Upper lobe of left lung (tissue), 6 donors: ENCODE results near the gene CD34. TPM values are rescaled to one million over a fixed set of nuclear protein-coding genes. Genes with fewer than 3 reads are reported as not detected.

Source experiments
- ATAC-seq, 2 donors: fragments of 200-7000 bp; cut with Tn5 transposase; one replicate each; pipeline ENCODE4 v1.9.1; 2022; ENCODE audit warnings: mild to moderate bottlenecking in 2 of 2, moderate library complexity in 2 of 2; ENCODE audit not compliant: low FRiP score in 2 of 2
- DNase-seq, 2 donors: peaks; one replicate each; pipeline ENCODE4 v3.0.0-alpha.2; 2019 to 2020
- H3K27ac ChIP-seq, 4 donors: fragments of 200-600 bp; sonication (generic); one replicate each; pipeline ENCODE4 v1.5.1; 2016 to 2019
- H3K27me3 ChIP-seq, 4 donors: fragments of 200-600 bp; sonication (generic); one replicate each; pipeline ENCODE4 v1.5.1; 2017 to 2019
- H3K36me3 ChIP-seq, 4 donors: fragments of 200-600 bp; sonication (generic); one replicate each; pipeline ENCODE4 v1.5.1; 2016 to 2019
- H3K4me1 ChIP-seq, 4 donors: fragments of 200-600 bp; sonication (generic); one replicate each; pipeline ENCODE4 v1.5.1; 2018 to 2019
- H3K4me3 ChIP-seq, 4 donors: fragments of 200-600 bp; sonication (generic); one replicate each; pipeline ENCODE4 v1.5.1; 2017 to 2019; ENCODE audit warnings: mild to moderate bottlenecking in 2 of 4, moderate library complexity in 1 of 4
- H3K9me3 ChIP-seq, 4 donors: fragments of 200-600 bp; sonication (generic); one replicate each; pipeline ENCODE4 v1.5.1; 2018 to 2019
- EP300 ChIP-seq, 4 donors: sonication (generic); formaldehyde crosslinking; IDR thresholded peaks; one replicate each; pipeline ENCODE4 v1.5.1; 2017; ENCODE audit warnings: antibody characterized with exemption in 4 of 4, control low read depth in 2 of 4
- POLR2A ChIP-seq, 4 donors: fragments of 450-650 bp; IDR thresholded peaks; one replicate each; pipeline ENCODE4 v1.5.1; 2016 to 2017; ENCODE audit warnings: antibody characterized with exemption in 4 of 4, mild to moderate bottlenecking in 2 of 4
- POLR2AphosphoS5 ChIP-seq, 2 donors: sonication (generic); formaldehyde crosslinking; IDR thresholded peaks; one replicate each; pipeline ENCODE4 v1.5.1; 2017; ENCODE audit warnings: antibody characterized with exemption in 2 of 2
- whole genome bisulfite sequencing, 2 donors: methylation state at CpG; one replicate each; pipeline ENCODE4 v1.1.5; 2017 to 2018; 5-methylcytosine and 5-hydroxymethylcytosine counted together
- total RNA-seq, 6 donors: library from RNA; depleted of rRNA in 4 of 6; stranded (reverse); fragments of >200 nt in 4 of 6; gene quantifications; one replicate each; pipeline versions ENCODE4 v1.1.0 to v1.2.1, GENCODE V29; 2016 to 2021
- TF ChIP-seq, protein P1 (sequence below), 6 experiments: fragments of 450-650 bp in 4 of 6; fragments of 200-600 bp in 2 of 6; sonication (generic) in 2 of 6; IDR thresholded peaks; one replicate each; pipeline ENCODE4 v1.5.1; 2016 to 2019; ENCODE audit warnings: antibody characterized with exemption in 6 of 6
- donor health status: DM: no; HTN: no; CAD: no; lungs with moderate emphysema.
- donor health status: DM: no; HTN: yes; CAD: no; lungs with severe emphysema.

CD34 gene
- total RNA-seq, 6 donors from 2014 or later: 8.8 to 78.2 (median 22.4) TPM

DNA sequence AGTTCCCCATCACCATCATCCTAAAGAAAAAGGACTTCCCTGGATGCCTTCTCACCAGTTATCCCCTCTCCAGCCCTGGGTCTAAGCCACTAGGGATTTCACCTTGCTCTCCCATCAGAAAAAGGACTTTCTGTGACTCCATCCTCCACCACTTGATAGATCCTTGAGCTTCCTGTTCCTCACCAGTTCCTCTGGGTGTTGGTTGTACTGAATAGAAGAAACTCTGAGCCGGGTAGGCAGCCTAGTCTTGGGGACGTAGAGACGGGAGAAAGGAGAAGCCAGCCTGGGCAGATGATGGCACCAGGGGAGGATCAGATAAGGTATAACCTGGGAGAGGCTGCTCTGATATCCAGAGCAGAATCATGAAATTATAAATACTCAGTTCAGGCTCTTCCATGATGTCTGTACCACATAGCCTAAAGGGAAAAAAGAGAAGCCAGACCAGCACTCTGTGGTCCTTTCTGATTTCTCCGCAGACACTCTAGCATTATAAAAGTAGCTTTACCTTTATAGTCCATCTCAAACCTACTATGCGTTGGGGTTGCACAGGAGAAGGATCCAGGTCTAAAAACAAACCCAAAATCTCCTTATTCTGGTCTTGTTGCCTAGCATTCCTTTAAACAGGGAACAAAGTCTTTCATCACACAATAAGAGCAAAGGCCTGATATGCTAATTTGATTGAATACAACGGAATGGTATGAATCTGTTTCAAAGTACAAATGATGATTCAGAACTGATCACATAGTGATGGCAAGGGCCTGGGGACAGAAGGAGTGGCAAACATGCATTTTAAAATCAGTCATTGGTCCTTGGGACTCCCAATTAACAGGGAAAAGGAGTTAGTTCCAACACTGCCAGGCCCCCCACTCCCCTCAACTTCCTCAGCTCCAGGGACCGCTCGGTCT is 1.2 kb upstream of the CD34 start:
- H3K4me1 ChIP-seq: peaks cover 4 to 31% (median 25%) of the 10 kb centered on the region in 4 donors
- no peak for DNase-seq
- 51 to 59% methylated on average over 8 of the region's 8 CpGs for WGBS, 2 donors
- no peak overlapping the region for H3K4me3 ChIP-seq
- H3K27ac ChIP-seq: peak overlapping the region in 3 of 4 donors; percentile 32 to 80 (median 80)
- H3K36me3 ChIP-seq: no peaks in the 10 kb centered on the region
- H3K27me3 ChIP-seq: peaks cover 0 to 8% (median 3%) of the 10 kb centered on the region in 4 donors
- TF ChIP-seq, protein P1, sequence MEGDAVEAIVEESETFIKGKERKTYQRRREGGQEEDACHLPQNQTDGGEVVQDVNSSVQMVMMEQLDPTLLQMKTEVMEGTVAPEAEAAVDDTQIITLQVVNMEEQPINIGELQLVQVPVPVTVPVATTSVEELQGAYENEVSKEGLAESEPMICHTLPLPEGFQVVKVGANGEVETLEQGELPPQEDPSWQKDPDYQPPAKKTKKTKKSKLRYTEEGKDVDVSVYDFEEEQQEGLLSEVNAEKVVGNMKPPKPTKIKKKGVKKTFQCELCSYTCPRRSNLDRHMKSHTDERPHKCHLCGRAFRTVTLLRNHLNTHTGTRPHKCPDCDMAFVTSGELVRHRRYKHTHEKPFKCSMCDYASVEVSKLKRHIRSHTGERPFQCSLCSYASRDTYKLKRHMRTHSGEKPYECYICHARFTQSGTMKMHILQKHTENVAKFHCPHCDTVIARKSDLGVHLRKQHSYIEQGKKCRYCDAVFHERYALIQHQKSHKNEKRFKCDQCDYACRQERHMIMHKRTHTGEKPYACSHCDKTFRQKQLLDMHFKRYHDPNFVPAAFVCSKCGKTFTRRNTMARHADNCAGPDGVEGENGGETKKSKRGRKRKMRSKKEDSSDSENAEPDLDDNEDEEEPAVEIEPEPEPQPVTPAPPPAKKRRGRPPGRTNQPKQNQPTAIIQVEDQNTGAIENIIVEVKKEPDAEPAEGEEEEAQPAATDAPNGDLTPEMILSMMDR (IDR thresholded peaks at IDR 0.05): no peak
- TF ChIP-seq POLR2A (IDR thresholded peaks at IDR 0.05) (no peak), EP300 (IDR thresholded peaks at IDR 0.05) (no peak)
- ATAC-seq: peak in 1 of 2 donors; percentile 30
- H3K9me3 ChIP-seq: no peaks in the 10 kb centered on the region

DNA sequence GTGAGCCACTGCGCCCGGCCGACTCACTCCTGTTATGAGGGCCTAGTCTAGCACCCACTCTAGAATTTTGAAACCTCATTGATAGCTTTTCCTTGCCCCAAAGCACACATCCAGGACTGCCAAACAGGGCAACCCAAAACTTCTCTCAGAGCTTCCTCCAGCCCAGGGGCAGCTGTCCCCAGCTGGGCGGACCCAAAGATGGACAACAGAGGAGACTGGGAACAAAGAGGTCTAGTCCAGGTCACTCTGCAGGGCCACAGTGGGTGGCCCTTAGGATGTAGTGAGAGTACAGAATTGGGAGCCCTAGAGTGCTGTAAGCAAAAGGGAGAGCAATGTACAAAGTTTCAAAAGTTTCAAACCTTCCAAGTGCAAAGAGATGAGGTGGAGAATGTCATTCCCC is 1.2 kb downstream of the CD34 start:
- peak overlapping the region; percentile 36 to 80 (median 70) for H3K27ac ChIP-seq
- ATAC-seq: no peak
- H3K9me3 ChIP-seq: no peaks in the 10 kb centered on the region
- peaks cover 0 to 8% (median 3%) of the 10 kb centered on the region in 4 donors for H3K27me3 ChIP-seq
- no peak for TF ChIP-seq POLR2A (IDR thresholded peaks at IDR 0.05)
- TF ChIP-seq, protein P1 (IDR thresholded peaks at IDR 0.05): no peak
- TF ChIP-seq POLR2AphosphoS5 (IDR thresholded peaks at IDR 0.05): no peak
- TF ChIP-seq EP300 (IDR thresholded peaks at IDR 0.05): no peak
- no peak for DNase-seq
- H3K4me3 ChIP-seq: peak overlapping the region in 2 of 4 donors; percentile 54 to 55
- WGBS, 2 donors: 62 to 63% methylated on average over 4 of the region's 4 CpGs
- H3K4me1 ChIP-seq: peaks cover 4 to 31% (median 25%) of the 10 kb centered on the region in 4 donors
- H3K36me3 ChIP-seq: no peaks in the 10 kb centered on the region

DNA sequence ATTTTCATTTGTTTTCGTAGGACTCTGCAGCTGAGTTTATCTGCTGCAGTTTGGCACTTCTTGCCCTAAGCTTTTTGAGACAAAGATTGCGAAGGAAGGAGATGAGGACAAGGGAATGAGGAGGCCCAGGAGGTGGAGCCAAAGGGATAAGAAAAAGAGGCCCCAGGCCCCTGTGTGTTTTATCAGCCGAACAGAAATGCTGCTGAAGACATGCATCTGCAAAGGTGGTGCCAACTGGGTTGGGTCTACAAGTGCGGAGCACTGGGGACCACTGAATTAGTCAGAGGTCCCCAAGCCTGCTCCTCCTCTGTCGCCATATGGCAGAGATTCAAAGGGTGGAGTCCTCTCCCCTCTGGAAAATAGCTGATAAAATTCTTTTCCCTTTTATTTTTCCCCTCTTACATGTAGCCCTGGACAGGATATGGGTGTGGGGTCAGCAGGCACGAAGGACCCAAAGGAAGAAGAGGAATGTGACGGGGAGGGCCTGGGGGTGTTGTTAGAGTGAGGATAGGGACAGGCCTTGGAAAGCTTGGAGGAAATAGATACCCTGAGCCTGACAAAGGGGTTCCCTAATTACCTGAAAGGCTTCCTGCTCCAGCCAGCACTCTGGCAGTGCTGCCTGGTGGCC is 2.7 kb downstream of the CD34 start:
- ATAC-seq (peak in 1 of 2 donors; percentile 62), DNase-seq (no peak)
- peak overlapping the region; percentile 36 to 80 (median 70) for H3K27ac ChIP-seq

DNA sequence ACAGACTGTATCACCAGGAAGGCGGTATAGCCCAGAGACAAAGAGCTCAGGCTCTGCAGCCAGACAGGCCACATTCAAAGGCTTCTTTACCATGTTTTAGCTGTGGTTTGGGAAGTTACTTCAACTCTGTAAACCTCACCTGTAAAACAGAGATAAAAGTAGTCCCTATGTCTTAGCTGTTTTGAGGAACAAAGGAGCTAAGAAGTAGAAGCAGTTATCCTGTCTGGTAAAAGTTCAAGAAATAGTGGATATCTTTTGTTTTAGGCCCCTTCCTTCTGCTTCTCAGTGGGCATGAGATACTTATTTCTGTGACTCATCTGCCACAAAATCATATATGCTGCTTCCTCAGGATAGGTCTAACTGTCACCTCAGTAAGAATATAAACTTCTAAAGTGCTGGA is 6.5 kb downstream of the CD34 start:
- peaks cover 0 to 14% (median 12%) of the 10 kb centered on the region in 4 donors for H3K4me1 ChIP-seq
- H3K27ac ChIP-seq: peak overlapping the region in 2 of 4 donors; percentile 2
- 60% methylated on average over 1 of the region's 1 CpG for WGBS, 2 donors

More for the DNA sequence above, 2.7 kb downstream of the CD34 start:
- TF ChIP-seq, protein P1 (IDR thresholded peaks at IDR 0.05): no peak
- TF ChIP-seq POLR2A (IDR thresholded peaks at IDR 0.05) (no peak), EP300 (IDR thresholded peaks at IDR 0.05) (no peak), POLR2AphosphoS5 (IDR thresholded peaks at IDR 0.05) (no peak)
- Histone ChIP-seq H3K4me3 (peak overlapping the region in 1 of 4 donors; percentile 54), H3K4me1 (peaks cover 4 to 31% (median 25%) of the 10 kb centered on the region in 4 donors), H3K9me3 (no peaks in the 10 kb centered on the region), H3K36me3 (no peaks in the 10 kb centered on the region), H3K27me3 (peaks cover 0 to 8% (median 3%) of the 10 kb centered on the region in 4 donors)
- WGBS, 2 donors: 34% methylated on average over 7 of the region's 7 CpGs

More for the DNA sequence above, 6.5 kb downstream of the CD34 start:
- Histone ChIP-seq H3K27me3 (no peaks in the 10 kb centered on the region), H3K9me3 (no peaks in the 10 kb centered on the region), H3K4me3 (no peak overlapping the region), H3K36me3 (no peaks in the 10 kb centered on the region)
- ATAC-seq (no peak), DNase-seq (no peak)
- TF ChIP-seq EP300 (IDR thresholded peaks at IDR 0.05): no peak
- no peak for TF ChIP-seq POLR2A (IDR thresholded peaks at IDR 0.05)
- TF ChIP-seq, protein P1 (IDR thresholded peaks at IDR 0.05): no peak
- TF ChIP-seq POLR2AphosphoS5 (IDR thresholded peaks at IDR 0.05): no peak
